A673 (cell line): ENCODE data around the gene FGD6. TPM values are rescaled to one million over a fixed set of nuclear protein-coding genes. Genes with fewer than 3 reads are reported as not detected.
"Not testable (repeated sequence)": the region's sequence is repeated elsewhere in the genome, so short reads cannot be mapped to it uniquely, and the experiment has no call there.

Experiments
- BruUV-seq: library from RNA; stranded (reverse); fragments of 400-500 nt; replicated peaks from 2 replicates; lab custom pipeline; 2021; lab: Mats Ljungman, UMichigan
- CTCF ChIA-PET: fragments of 300-600 bp; sonication (Branson Sonifier 250); formaldehyde crosslinking; loops from one replicate; lab custom pipeline; 2022; ENCODE audit warnings: antibody characterized with exemption; lab: Charles Lee
- POLR2A ChIA-PET: fragments of 300-600 bp; sonication (Branson Sonifier 250); formaldehyde crosslinking; loops from one replicate; lab custom pipeline; 2022; ENCODE audit warnings: antibody characterized with exemption; ENCODE audit not compliant: low non-redundant PET; lab: Charles Lee
- DNase-seq: peaks from one replicate; pipeline ENCODE4 v3.0.0-alpha.2; 2015; ENCODE audit warnings: low spot score
- H3K27ac ChIP-seq: fragments of 200-600 bp; sonication (generic); 2 replicates; pipeline ENCODE4 v1.5.1; 2016; ENCODE audit warnings: mixed run types, low read depth, mild to moderate bottlenecking, mixed read lengths, antibody characterized with exemption, low read length; ENCODE audit not compliant: poor library complexity, severe bottlenecking
- H3K27me3 ChIP-seq: fragments of 200-600 bp; sonication (generic); replicated peaks from 2 replicates; pipeline ENCODE4 v1.6.1; 2017; ENCODE audit warnings: mixed run types, low read depth, mild to moderate bottlenecking, mixed read lengths, antibody characterized with exemption, low read length; ENCODE audit not compliant: insufficient read depth, poor library complexity
- H3K36me3 ChIP-seq: fragments of 200-600 bp; sonication (generic); 2 replicates; pipeline ENCODE4 v1.6.1; 2016; ENCODE audit warnings: mixed run types, mild to moderate bottlenecking, mixed read lengths, antibody characterized with exemption, low read length; ENCODE audit not compliant: insufficient read depth, poor library complexity, severe bottlenecking
- H3K4me1 ChIP-seq: fragments of 200-600 bp; sonication (generic); 2 replicates; pipeline ENCODE4 v1.6.1; 2017; ENCODE audit warnings: mixed run types, mild to moderate bottlenecking, mixed read lengths, antibody characterized with exemption, low read length; ENCODE audit not compliant: insufficient read depth, poor library complexity, severe bottlenecking
- H3K4me3 ChIP-seq: fragments of 200-600 bp; sonication (generic); 2 replicates; pipeline ENCODE4 v1.5.1; 2016; ENCODE audit warnings: low read depth, mixed run types, mild to moderate bottlenecking, mixed read lengths, low read length; ENCODE audit not compliant: poor library complexity, severe bottlenecking
- H3K9me3 ChIP-seq: fragments of 200-600 bp; sonication (generic); 2 replicates; pipeline ENCODE4 v1.6.1; 2016; ENCODE audit warnings: mixed run types, low read depth, mild to moderate bottlenecking, mixed read lengths, antibody characterized with exemption, low read length; ENCODE audit not compliant: poor library complexity, severe bottlenecking
- EZH2 ChIP-seq: fragments of 200-600 bp; sonication (generic); IDR thresholded peaks from 2 replicates; pipeline ENCODE4 v1.6.1; 2017; ENCODE audit warnings: borderline replicate concordance, low read depth, mild to moderate bottlenecking, mixed read lengths, antibody characterized with exemption, low read length; ENCODE audit not compliant: poor library complexity, severe bottlenecking
- intact Hi-C: fragments of 100-400 bp; cut with micrococcal nuclease; formaldehyde crosslinking; loops from one replicate; pipeline ENCODE4 v1.10.0; 2022; ENCODE audit not compliant: unreplicated experiment
- total RNA-seq: library from RNA; stranded (reverse); gene quantifications from 2 replicates; pipeline ENCODE4 v1.2.3, GENCODE V29; 2021
- TF ChIP-seq, protein P1 (sequence below): fragments of 300-800, 200-600 bp; sonication (generic); conservative IDR thresholded peaks from 2 replicates; pipeline ENCODE4 v1.5.1; 2017; ENCODE audit warnings: low read depth, mild to moderate bottlenecking, antibody characterized with exemption, low read length, moderate library complexity, mixed read lengths

FGD6 gene
- total RNA-seq, 1 experiment from 2014 or later, result 11.7 TPM

DNA sequence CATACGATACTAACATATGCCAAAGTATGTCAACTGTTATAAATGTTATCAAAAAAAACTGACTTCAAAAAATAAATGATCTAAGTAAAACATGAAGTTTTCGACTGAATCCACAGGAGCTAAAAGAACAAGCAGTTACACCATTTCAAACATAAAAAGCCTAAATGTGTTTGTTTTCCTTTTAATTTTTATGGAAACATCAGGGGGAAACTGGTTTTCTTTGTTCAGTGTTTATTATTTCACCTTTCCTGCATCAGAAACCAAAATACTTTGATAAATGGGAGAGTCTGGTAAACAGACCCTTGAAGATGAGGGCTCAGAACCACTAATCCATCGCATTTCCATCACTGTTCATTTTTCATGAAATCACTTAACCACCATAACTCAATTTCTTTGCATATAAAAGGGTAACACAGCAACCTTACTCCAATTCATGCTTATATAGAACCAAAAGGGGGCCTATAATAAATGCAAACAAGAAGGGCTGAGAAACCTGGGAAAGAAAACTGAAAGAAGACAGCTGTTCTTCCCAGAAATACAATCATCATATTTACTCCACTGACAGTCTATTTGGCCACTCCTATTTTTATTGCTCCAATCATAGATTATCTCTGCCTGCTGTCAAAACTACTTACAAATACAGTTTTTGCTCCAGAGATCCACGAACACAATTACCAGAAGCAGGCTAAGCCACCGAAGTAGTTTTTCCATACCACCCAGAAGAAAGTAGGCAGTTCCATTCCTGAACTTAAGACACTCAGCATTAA, 17.0 kb downstream of the FGD6 start:
- Histone ChIP-seq H3K9me3 (no peaks in the 10 kb centered on the region), H3K4me1 (peaks cover 73% of the 10 kb centered on the region), H3K27ac (peak overlapping the region; percentile 52), H3K4me3 (peak overlapping the region; percentile 7), H3K36me3 (no peaks in the 10 kb centered on the region), H3K27me3 (no peaks in the 10 kb centered on the region)
- BruUV-seq, result no TSS peak
- TF ChIP-seq, protein P1, sequence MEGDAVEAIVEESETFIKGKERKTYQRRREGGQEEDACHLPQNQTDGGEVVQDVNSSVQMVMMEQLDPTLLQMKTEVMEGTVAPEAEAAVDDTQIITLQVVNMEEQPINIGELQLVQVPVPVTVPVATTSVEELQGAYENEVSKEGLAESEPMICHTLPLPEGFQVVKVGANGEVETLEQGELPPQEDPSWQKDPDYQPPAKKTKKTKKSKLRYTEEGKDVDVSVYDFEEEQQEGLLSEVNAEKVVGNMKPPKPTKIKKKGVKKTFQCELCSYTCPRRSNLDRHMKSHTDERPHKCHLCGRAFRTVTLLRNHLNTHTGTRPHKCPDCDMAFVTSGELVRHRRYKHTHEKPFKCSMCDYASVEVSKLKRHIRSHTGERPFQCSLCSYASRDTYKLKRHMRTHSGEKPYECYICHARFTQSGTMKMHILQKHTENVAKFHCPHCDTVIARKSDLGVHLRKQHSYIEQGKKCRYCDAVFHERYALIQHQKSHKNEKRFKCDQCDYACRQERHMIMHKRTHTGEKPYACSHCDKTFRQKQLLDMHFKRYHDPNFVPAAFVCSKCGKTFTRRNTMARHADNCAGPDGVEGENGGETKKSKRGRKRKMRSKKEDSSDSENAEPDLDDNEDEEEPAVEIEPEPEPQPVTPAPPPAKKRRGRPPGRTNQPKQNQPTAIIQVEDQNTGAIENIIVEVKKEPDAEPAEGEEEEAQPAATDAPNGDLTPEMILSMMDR, result no peak
- no peak for TF ChIP-seq EZH2
- ChIA-PET CTCF (no interaction called here), POLR2A (interaction anchor here (1.0 kb wide), 1 partner anchor 17 kb away, joined by 4 read pairs; the partner anchor contains the start of genes FGD6 and VEZT)
- no peak for DNase-seq
- intact Hi-C loops, result no loop called here

- Histone ChIP-seq H3K4me1 (peaks cover 62% of the 10 kb centered on the region), H3K9me3 (no peaks in the 10 kb centered on the region), H3K27ac (peak overlapping the region; percentile 49), H3K27me3 (no peaks in the 10 kb centered on the region), H3K4me3 (no peak overlapping the region), H3K36me3 (no peaks in the 10 kb centered on the region)
- ChIA-PET CTCF (no interaction called here), POLR2A (interaction anchor here (0.6 kb wide), 1 partner anchor 55 kb away, joined by 3 read pairs; no protein-coding TSS in a partner anchor)
- intact Hi-C loops, result no loop called here
- DNase-seq, result no peak
- BruUV-seq, result no TSS peak
- TF ChIP-seq, protein P1, result no peak
- no peak for TF ChIP-seq EZH2
Observed at GRCh38 chr12:95198914-95199313, 18.4 kb downstream of the FGD6 start.

GRCh38 chr12:95197636-95198035, 19.6 kb downstream of the FGD6 start:
- intact Hi-C loops, result no loop called here
- no peak for TF ChIP-seq EZH2
- TF ChIP-seq, protein P1, result no peak
- no TSS peak for BruUV-seq
- no peaks in the 10 kb centered on the region for H3K27me3 ChIP-seq
- no peaks in the 10 kb centered on the region for H3K9me3 ChIP-seq
- peaks cover 50% of the 10 kb centered on the region for H3K4me1 ChIP-seq
- H3K4me3 ChIP-seq, result no peak overlapping the region
- ChIA-PET POLR2A (no interaction called here), CTCF (no interaction called here)
- no peak overlapping the region for H3K27ac ChIP-seq
- no peak for DNase-seq
- no peaks in the 10 kb centered on the region for H3K36me3 ChIP-seq

DNA sequence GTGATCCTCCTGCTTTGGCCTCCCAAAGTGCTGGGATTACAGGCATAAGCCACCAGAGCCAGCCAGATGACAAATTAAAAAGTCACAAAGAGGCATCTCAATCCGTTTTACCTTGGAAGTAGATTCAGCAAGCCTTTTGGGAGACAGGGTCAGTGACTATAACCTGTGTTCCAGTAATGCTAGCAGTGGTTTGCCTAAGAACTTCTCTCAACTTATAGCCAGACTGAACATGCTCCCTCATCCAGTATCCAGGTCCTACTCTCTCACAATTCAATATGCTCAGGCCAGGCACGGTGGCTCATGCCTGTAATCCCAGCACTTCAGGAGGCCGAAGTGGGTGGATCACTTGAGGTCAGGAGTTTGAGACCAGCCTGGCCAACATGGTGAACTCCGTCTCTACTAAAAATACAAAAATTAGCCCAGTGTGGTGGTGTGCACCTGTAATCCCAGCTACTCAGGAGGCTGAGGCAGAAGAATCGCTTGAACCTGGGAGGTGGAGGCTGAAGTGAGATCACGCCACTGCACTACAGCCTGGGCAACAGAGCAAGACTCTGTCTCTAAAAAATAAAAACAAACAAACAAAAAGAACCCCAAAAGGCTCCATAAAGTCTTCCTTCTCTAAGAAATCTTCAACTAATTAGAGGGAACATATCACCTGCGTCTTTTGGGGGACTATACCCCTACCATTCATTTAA, 20.2 kb downstream of the FGD6 start:
- DNase-seq, H3K9me3 ChIP-seq, H3K27me3 ChIP-seq, H3K36me3 ChIP-seq, H3K4me3 ChIP-seq, POLR2A ChIA-PET, BruUV-seq, H3K27ac ChIP-seq, intact Hi-C loops, CTCF ChIA-PET: not testable (repeated sequence)
- peaks cover 44% of the 10 kb centered on the region for H3K4me1 ChIP-seq
